GM18519 (cell line): ENCODE measurements around the gene RETNLB.
A peak's percentile ranks its signal among the peaks of the same experiment; 100 is the strongest.

ENCODE experiments used
- ATAC-seq: cut with Tn5 transposase; IDR thresholded peaks from one replicate; pipeline ENCODE4 v1.9.1; 2021; ENCODE audit warnings: mild to moderate bottlenecking, moderate library complexity; ENCODE audit not compliant: unreplicated experiment, low FRiP score

Gene RETNLB, protein sequence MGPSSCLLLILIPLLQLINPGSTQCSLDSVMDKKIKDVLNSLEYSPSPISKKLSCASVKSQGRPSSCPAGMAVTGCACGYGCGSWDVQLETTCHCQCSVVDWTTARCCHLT

DNA sequence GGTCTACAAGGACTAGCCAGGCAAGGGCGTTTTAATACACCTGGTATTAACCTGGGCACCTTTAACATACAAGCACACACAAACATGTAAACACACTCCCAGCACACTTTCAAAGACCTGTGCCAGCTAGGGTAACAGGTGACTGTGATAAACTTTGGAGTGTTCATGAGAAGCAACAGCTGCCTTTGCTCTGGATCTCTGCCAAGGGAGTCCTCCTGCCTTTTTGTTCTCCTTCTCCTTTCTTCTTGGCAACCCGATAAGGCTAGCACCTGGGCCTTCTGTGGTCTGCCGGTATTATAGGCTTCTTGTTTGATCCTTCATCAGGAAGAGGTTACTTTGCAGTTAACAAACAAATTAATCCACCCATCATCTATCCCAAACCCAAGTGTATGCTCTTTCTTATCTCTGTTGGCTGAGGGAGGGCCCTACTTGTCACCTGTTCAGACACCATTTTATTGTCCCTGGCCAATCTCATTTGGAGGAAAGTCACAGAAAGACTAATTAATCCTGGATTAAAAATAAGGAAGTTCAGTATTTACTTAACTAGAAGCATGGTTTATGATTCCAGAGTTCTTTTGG is at the start of gene RETNLB:
Gene RETNLB, minus strand, starts transcription at position 7 of the 579 bp plus-strand sequence. CDS start 225 bp downstream, outside the sequence.
- ATAC-seq = no peak

DNA sequence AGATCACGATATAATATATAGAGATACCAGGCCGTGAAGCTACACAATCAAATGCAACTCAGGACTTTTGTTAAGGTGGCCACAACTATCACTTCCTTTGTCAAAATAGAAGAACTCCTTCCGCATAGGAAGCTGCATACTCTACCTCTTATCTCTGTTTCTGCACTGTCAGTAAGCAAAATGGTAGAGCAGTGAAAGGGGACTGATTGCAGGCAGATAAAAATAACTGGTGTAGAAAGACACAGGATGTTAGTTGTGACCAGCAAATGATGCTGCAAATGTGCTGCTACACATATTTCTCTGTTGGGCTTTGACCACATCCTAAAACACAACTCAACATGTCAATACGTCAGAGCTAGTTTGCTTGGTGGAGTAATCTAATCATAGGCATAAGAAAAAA is 49.1 kb upstream of the RETNLB start:
- peak; percentile 70 for ATAC-seq

DNA sequence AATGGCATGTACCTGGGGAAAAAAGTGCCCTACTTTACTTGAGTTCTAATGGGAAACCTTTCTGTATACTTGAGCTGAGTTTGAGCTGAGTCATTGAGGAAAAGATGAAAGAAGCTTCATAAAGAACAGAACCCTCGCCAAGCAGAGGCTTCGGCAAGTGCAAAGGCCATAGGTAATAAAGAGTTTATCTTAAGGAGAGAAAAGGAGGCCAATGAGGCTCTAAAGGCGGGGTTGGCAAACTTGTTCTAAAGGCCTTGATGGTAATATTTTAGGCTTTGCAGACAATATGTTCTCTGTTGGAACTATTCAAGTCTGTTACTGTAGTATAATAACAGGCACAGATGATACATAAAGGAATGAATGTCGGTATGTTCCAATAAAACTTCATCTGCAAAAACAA is 47.8 kb upstream of the RETNLB start:
- ATAC-seq = no peak

- ATAC-seq = no peak
These were observed 47.2 kb upstream of the RETNLB start for GRCh38 chr3:108804437-108804836.

DNA sequence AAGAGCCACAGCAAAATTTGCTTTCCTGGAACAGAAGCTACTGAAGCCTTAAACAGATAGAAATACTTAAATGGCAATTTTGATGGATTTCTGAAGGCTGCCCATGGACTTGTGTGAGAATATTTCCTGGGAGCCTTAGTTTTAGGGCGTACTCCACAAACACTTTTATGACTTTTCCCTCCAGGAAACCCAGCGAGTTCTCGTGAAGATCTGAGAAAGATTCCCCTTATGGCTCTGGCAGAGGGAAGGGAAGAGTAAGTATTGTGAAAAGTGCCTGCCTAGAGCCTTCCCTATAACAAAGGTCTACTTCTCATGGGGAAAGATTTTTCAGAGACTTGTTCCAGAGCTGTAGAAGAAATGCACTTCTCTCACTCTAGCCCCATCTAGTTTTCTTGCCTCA is 34.3 kb upstream of the RETNLB start:
- no peak for ATAC-seq

DNA sequence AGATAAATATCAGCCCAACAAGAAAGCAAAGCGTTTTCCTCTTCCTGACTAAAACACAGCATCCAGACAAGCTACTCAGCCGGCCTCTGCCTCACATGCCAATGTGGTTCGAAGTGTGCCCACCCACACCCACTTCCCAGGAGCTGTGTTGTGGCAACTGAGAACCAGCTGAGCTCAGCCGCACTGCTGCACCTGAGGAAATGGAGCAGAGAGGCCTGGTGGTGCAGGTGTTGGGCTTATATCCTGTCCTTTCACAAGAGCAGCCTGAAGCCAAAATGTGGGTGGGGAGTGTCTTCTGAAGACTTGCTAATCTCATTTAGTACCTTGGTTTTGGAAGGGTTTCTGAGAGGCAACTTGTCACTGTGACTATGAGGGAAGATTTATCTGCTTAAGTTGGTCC is 23.0 kb upstream of the RETNLB start:
- no peak for ATAC-seq

GRCh38 chr3:108779496-108779895 is 22.3 kb upstream of the RETNLB start:
- ATAC-seq = no peak

GRCh38 chr3:108775649-108776048 is 18.4 kb upstream of the RETNLB start:
- ATAC-seq = no peak

DNA sequence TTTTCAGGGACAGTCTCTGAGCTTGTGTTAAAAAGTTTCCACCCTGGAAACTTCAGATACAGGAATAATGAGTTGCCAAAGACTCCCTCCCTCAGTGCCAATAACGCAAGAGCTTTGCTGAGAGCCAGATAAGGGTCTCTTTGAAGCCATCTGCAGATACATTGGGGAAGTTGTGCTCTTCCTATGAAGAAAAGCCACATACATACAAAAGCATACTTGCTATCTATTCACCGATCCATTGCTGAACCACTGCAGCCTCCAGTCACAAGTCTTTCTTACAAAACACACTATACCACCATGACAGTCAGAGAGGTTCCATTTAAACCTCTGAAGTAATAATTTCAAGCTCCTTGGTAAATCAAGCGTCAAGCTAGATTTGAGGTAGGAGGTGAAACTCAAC is 10.0 kb upstream of the RETNLB start:
- no peak for ATAC-seq

DNA sequence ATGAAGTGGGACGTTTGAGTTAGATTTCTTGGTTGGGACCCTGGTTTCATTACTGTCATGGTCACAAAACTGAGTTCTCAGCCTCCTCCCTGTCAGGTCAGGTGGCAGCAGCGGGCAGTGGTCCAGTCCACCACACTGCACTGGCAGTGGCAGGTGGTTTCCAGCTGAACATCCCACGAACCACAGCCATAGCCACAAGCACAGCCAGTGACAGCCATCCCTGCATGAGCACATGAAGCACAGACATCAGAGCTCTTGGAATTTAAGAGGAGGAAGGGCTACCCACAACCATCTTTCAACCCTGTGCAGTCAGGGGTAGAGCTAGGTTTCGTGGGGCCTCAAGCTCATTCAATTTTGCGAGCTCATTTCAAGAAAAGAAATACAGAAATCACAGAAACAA is 1.5 kb downstream of the RETNLB start:
- ATAC-seq = no peak

- ATAC-seq = no peak
These were observed 12.4 kb downstream of the RETNLB start for GRCh38 chr3:108744762-108745161.

DNA sequence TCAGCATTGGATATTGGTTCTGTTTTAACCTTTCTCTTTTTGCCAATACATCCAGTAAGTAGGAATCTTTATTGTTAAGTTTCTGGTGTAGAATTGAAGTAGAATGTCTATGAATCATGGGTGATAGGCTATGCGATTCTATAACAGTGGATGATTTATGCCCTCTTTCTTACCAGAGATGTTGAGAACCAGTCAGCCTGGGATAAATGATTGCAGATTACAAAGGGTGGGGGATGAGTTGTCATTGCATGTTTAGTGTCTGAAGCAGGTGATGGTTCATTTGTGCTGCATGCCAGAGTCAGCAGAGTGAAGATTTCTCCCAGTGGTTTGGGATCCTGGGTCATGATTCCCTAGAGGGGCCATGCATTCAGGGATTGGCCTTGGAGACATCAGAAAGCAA is 14.3 kb downstream of the RETNLB start:
- no peak for ATAC-seq

GRCh38 chr3:108736821-108737220 is 20.4 kb downstream of the RETNLB start:
- ATAC-seq = no peak

DNA sequence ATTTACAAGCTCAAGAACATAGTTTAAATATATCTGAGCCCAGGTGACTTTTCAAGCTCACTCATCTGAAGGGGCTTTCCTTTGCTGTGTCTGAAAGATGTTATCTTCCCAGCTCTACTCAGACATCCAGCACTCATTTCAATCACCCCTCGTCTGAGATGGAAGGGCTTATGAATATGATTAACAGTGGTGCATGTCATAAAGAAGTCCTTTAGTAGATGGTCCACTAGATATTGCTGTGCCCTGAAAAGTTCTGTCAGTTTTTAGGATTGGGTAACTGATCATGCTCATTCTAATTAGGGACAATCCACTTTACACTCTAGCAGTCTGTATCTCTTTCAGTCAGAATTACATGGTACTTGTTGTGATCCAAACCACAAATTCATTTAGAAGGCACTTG is 28.3 kb downstream of the RETNLB start:
- ATAC-seq = no peak

GRCh38 chr3:108728105-108728504 is 29.1 kb downstream of the RETNLB start:
- ATAC-seq = no peak

DNA sequence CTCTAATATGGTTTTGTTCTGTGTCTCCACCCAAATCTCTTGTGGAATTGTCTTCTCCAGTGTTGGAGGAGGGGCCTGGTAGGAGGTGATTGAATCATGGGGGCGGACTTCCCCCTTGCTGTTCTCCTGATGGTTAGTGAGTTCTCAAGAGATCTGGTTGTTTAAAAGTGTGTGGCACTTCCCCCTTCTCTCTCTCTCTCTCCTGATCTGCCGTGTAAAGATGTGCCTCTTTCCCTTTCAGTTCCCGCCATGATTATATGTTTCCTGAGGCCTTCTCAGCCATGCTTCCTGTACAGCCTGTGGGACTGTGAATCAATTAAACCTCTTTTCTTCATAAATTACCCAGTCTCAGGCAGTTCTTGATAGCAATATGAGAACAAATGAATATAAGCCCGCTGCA is 33.1 kb downstream of the RETNLB start:
- no peak for ATAC-seq

DNA sequence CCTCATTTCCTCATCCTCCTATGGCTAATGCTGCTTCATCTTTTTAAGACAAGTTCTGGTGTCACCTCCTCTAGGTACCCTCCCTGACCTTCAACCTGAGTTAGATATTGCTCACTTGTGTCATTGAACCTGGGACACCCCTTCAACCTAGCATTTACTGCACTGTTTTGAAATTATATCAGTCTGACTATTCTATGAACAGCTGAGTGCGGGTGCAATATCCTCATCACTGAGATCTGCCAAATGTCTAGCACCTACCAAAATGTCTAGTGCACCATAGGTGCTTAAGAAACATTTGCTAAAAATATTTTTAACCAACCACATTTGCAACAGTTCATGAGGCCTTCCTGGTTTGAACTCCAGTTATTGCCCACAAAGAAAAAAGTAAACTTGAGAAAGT is 34.5 kb downstream of the RETNLB start:
- ATAC-seq = no peak

DNA sequence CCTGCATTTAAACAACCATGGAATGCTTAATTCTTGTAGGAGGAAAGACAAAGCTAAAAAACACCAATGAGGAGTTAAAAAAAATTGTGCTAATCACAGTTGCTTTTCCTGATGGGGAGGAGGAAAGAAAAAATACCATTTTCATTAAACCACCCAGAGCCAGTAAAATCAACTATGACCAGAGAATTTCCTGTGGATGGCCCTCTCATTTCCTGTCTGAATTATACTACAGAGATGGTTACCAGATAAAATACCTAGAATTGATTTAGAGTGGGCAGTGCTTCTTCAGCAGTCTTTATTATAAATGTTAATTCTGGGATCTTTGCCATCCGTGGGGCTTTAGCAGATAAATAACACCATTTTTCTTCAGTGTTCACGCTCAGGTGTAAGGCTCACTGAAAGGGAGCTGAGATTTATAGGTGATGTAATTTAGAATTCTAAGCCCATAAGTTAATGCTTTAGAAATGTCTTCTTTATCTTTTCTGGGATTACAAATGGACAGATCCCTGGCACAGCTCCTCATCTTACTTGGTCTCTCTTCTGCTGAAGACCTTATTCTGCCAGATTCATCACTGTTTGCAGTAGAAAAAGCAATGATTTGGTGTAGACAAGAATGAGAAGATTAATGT is 37.9 kb downstream of the RETNLB start:
- ATAC-seq = no peak

DNA sequence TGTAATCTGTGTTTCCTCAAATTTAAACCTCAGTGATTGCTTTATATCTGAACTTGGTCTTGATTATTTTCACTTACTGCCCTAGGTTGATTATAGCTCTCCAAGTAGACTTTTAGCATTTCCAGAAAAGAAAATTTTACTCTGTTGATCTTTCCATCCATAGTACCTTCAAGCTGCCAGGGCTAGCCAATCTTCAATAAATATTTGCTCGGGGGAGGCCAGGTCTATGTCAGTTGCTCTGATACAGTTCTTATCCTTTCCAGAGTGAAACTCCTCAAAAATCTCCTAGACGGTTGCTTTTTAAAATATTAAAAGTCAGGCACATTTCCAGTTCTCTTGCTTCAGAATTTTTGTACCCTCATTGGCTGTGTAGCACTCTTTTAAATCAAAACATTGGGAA is 38.8 kb downstream of the RETNLB start:
- no peak for ATAC-seq

DNA sequence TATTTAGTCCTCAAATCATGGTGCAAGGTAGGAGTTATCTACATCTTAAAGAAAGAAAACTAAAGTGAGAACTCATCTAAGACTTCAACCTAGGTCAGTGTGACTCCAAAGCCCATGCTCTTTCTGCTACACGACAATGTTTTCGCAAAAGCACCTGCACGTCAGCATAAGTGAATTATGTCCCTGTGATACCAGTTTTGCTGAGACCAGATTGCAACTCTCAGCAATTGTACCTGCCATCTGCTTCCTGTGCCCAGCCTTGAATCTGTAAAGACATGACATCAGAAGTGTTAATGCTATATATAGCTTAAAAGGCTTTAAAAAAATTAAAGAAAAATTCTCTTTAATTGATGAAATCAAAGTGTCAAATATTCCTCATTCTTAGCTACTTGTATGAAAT is 43.4 kb downstream of the RETNLB start:
- no peak for ATAC-seq

DNA sequence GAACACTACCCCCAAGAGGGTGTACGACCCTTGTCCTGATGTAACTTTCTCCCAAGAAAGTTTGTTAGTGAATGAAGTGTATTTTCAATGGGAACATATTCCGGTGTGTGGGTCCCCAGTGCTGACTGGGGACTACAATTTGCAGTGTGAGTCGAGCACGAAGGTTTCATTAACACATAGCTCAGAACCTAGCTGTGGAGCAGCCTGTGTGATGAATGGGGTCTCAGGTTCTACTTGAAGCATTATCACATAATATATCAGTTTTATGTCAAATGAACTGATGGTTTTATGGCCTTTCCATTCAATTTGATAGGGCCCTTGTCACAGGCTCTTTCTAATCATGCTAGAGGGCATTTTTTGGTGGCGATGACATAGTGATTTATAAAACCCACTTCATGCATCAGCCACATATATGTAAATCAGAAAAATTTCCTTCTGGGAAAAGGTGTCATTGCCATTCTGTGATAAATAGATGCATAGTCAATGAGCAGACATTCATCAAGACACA is 44.1 kb downstream of the RETNLB start:
- no peak for ATAC-seq
